Fibroblast of the aortic adventitia (primary cell): Measurements from ENCODE around the gene TLE5. TPM values are rescaled to one million over a fixed set of nuclear protein-coding genes. Genes with fewer than 3 reads are reported as not detected.
"Not testable (repeated sequence)": the region's sequence is repeated elsewhere in the genome, so short reads cannot be mapped to it uniquely, and the experiment has no call there.

Experiments used
- DNase-seq: peaks from one replicate; pipeline ENCODE4 v3.0.0-alpha.2; 2010; ENCODE audit warnings: low read depth
- H3K4me3 ChIP-seq: 2 replicates; pipeline ENCODE4 v1.5.1; 2011; ENCODE audit warnings: low read depth, mild to moderate bottlenecking, control low read depth, low read length, moderate library complexity
- CTCF ChIP-seq: IDR thresholded peaks from 2 replicates; pipeline ENCODE4 v1.5.1; 2011; ENCODE audit warnings: mild to moderate bottlenecking, low read length, control low read depth, inconsistent platforms; ENCODE audit not compliant: insufficient read depth
- total RNA-seq: library from RNA; depleted of rRNA; stranded (reverse); fragments of >200 nt; gene quantifications from 2 replicates; pipeline ENCODE4 v1.2.3, GENCODE V29; 2012; ENCODE audit warnings: low replicate concordance

The TLE5 gene
- total RNA-seq, 1 donor, result 232 TPM

GRCh38 chr19:3095441-3096191, 33.3 kb upstream of the TLE5 start:
- peak overlapping the region; percentile 89 for H3K4me3 ChIP-seq
- DNase-seq, result no peak
- no peak for TF ChIP-seq CTCF

GRCh38 chr19:3094601-3095440, 32.5 kb upstream of the TLE5 start:
- peak overlapping the region; percentile 89 for H3K4me3 ChIP-seq
- DNase-seq, result no peak
- TF ChIP-seq CTCF, result no peak

GRCh38 chr19:3089299-3089855, 27.1 kb upstream of the TLE5 start:
- DNase-seq, H3K4me3 ChIP-seq: not testable (repeated sequence)

- no peak for DNase-seq
- no peak for TF ChIP-seq CTCF
- no peak overlapping the region for H3K4me3 ChIP-seq
Measured at GRCh38 chr19:3087769-3088168, 25.5 kb upstream of the TLE5 start.

- no peak for DNase-seq
- no peak overlapping the region for H3K4me3 ChIP-seq
Measured at GRCh38 chr19:3084943-3085342, 22.6 kb upstream of the TLE5 start.

GRCh38 chr19:3083964-3084363, 21.7 kb upstream of the TLE5 start:
- no peak for DNase-seq
- TF ChIP-seq CTCF, result no peak

More at GRCh38 chr19:3084943-3085342, 22.6 kb upstream of the TLE5 start:
- no peak for TF ChIP-seq CTCF

GRCh38 chr19:3082331-3082730, 20.0 kb upstream of the TLE5 start:
- no peak overlapping the region for H3K4me3 ChIP-seq
- no peak for TF ChIP-seq CTCF
- DNase-seq, result no peak

More at GRCh38 chr19:3083964-3084363, 21.7 kb upstream of the TLE5 start:
- H3K4me3 ChIP-seq, result no peak overlapping the region
